K562 (cell line): ENCODE measurements around the gene AGBL1. TPM values are rescaled to one million over a fixed set of nuclear protein-coding genes. Genes with fewer than 3 reads are reported as not detected.

Experiments used
- ATAC-seq: fragments of 200-7000 bp; cut with Tn5 transposase; 3 replicates; pipeline ENCODE4 v1.9.1; 2020; ENCODE audit warnings: moderate library complexity
- BruUV-seq: library from RNA; stranded (reverse); fragments of 400-500 nt; replicated peaks from 2 replicates; lab custom pipeline; 2021; lab: Mats Ljungman, UMichigan
- CTCF ChIA-PET: fragments of 300-600 bp; formaldehyde crosslinking; extraction: SDS; loops from one replicate; lab custom pipeline; 2021; ENCODE audit warnings: low intra/inter-chr PET ratio; lab: Yijun Ruan, JAX
- POLR2A ChIA-PET: fragments of 300-600, 350-650 bp; sonication (Branson Sonifier 250); formaldehyde crosslinking; extraction: SDS; loops from one replicate; lab custom pipeline; 2021; ENCODE audit warnings: antibody characterized with exemption, inconsistent platforms; lab: Yijun Ruan, JAX
- DNase-seq, 4 experiments: peaks; one replicate each; pipeline versions ENCODE4 v3.0.0 to v3.0.0-alpha.2; 2011 to 2018; ENCODE audit warnings: low spot score in 3 of 4, mixed read lengths in 3 of 4; ENCODE audit errors: extremely low read depth in 1 of 4
- FAIRE-seq: peaks from 2 replicates; lab custom pipeline; 2011; peaks lifted over from hg19 to GRCh38; lab: Jason Lieb, UNC
- H2AFZ ChIP-seq: 2 replicates; pipeline ENCODE4 v1.6.0; 2011; ENCODE audit warnings: low read depth, low read length, control low read depth, inconsistent platforms
- H3K27ac ChIP-seq: fragments of 200-600 bp; 3 replicates; pipeline ENCODE4 v1.8.0; 2011; ENCODE audit warnings: low read depth, mild to moderate bottlenecking, control low read depth, inconsistent platforms, low read length, moderate library complexity, mixed read lengths; ENCODE audit errors: extremely low read depth
- H3K27me3 ChIP-seq, 2 experiments: fragments of 300-600 bp in 1 of 2; 2 replicates in 1 of 2; 3 replicates in 1 of 2; pipeline versions ENCODE4 v1.6.0 to v1.8.0; 2011; ENCODE audit warnings: inconsistent platforms in 2 of 2, low read length in 2 of 2, mild to moderate bottlenecking in 1 of 2, mixed read lengths in 1 of 2, moderate library complexity in 1 of 2; ENCODE audit not compliant: control insufficient read depth in 2 of 2, insufficient read depth in 2 of 2
- H3K36me3 ChIP-seq: fragments of 300-600 bp; 3 replicates; pipeline ENCODE4 v1.8.0; 2011; ENCODE audit warnings: mild to moderate bottlenecking, low read length, inconsistent platforms; ENCODE audit not compliant: control insufficient read depth, insufficient read depth
- H3K4me1 ChIP-seq, 2 experiments: fragments of 200-600 bp in 1 of 2; replicated peaks in 1 of 2; 2 replicates in 1 of 2; 3 replicates in 1 of 2; pipeline versions ENCODE4 v1.5.1 to v1.8.0; 2011; ENCODE audit warnings: inconsistent platforms in 2 of 2, low read length in 2 of 2, mild to moderate bottlenecking in 1 of 2, mixed read lengths in 1 of 2, moderate library complexity in 1 of 2; ENCODE audit not compliant: control insufficient read depth in 2 of 2, insufficient read depth in 2 of 2
- H3K4me2 ChIP-seq: 2 replicates; pipeline ENCODE4 v1.6.1; 2011; ENCODE audit warnings: low read length, control low read depth, inconsistent platforms, mixed read lengths; ENCODE audit not compliant: insufficient read depth
- H3K4me3 ChIP-seq: fragments of 200-600 bp; sonication (generic), shearing (Covaris generic); 2 replicates; pipeline ENCODE4 v1.5.1; 2016; ENCODE audit warnings: control low read depth, inconsistent platforms
- H3K79me2 ChIP-seq: fragments of 200-600 bp; 3 replicates; pipeline ENCODE4 v1.8.0; 2011; ENCODE audit warnings: low read length, inconsistent platforms; ENCODE audit not compliant: control insufficient read depth, insufficient read depth
- H3K9ac ChIP-seq, 2 experiments: 2 replicates each; pipeline versions ENCODE4 v1.6.0 to v1.6.1; 2011; ENCODE audit warnings: low read depth in 2 of 2, low read length in 2 of 2, control low read depth in 1 of 2, inconsistent platforms in 1 of 2, mild to moderate bottlenecking in 1 of 2, mixed read lengths in 1 of 2; ENCODE audit not compliant: insufficient read depth in 1 of 2
- H3K9me1 ChIP-seq: one replicate; pipeline ENCODE4 v1.6.0; 2011; ENCODE audit warnings: inconsistent platforms, mild to moderate bottlenecking, low read length, moderate library complexity; ENCODE audit not compliant: control insufficient read depth, insufficient read depth
- H3K9me3 ChIP-seq: replicated peaks from 2 replicates; pipeline ENCODE4 v1.5.1; 2011; ENCODE audit warnings: low read depth, low read length, inconsistent platforms; ENCODE audit not compliant: control insufficient read depth, insufficient read depth
- H4K20me1 ChIP-seq: replicated peaks from 2 replicates; pipeline ENCODE4 v1.6.1; 2011; ENCODE audit warnings: low read length, inconsistent platforms, mixed read lengths; ENCODE audit not compliant: control insufficient read depth, insufficient read depth
- HOXB6 ChIP-seq: fragments of 250-450 bp; sonication (Bioruptor Pico); IDR thresholded peaks from 2 replicates; pipeline ENCODE4 v1.5.1; 2022; ENCODE audit warnings: mild to moderate bottlenecking, borderline replicate concordance
- ILF3 ChIP-seq: fragments of 450-650 bp; IDR thresholded peaks from 2 replicates; pipeline ENCODE4 v1.6.1; 2018; ENCODE audit warnings: antibody characterized with exemption, mild to moderate bottlenecking, moderate library complexity, borderline replicate concordance
- MTA1 ChIP-seq: fragments of 450-650 bp; IDR thresholded peaks from 2 replicates; pipeline ENCODE4 v1.6.1; 2017; ENCODE audit warnings: borderline replicate concordance
- PHF20 ChIP-seq: fragments of 450-650 bp; IDR thresholded peaks from 2 replicates; pipeline ENCODE4 v1.6.1; 2018; ENCODE audit not compliant: partially characterized antibody
- PTTG1 ChIP-seq: fragments of 450-650 bp; IDR thresholded peaks from 2 replicates; pipeline ENCODE4 v1.6.1; 2016; ENCODE audit warnings: low read depth, mild to moderate bottlenecking, missing genetic modification characterization, missing compliant biosample characterization
- SNRNP70 ChIP-seq: fragments of 200-400 bp; formaldehyde crosslinking; optimal IDR thresholded peaks from 2 replicates; pipeline ENCODE3; 2017; ENCODE audit warnings: low read depth, low read length
- THRAP3 ChIP-seq: fragments of 450-650 bp; IDR thresholded peaks from 2 replicates; pipeline ENCODE4 v1.6.1; 2016; ENCODE audit warnings: mild to moderate bottlenecking, inconsistent platforms, borderline replicate concordance
- WHSC1 ChIP-seq: IDR thresholded peaks from one replicate; pipeline ENCODE4 v1.6.1; 2012; ENCODE audit warnings: low read length, control low read depth, inconsistent platforms
- ZC3H11A ChIP-seq: IDR thresholded peaks from 2 replicates; pipeline ENCODE4 v1.6.1; 2012; ENCODE audit warnings: low read depth, low read length, improper control_type of control experiment
- ZFP1 ChIP-seq: fragments of 450-650 bp; formaldehyde crosslinking; IDR thresholded peaks from 2 replicates; pipeline ENCODE4 v1.4.0; 2020; ENCODE audit warnings: mild to moderate bottlenecking, mixed read lengths
- ZNF175 ChIP-seq: fragments of 200-800 bp; sonication (Bioruptor generic); IDR thresholded peaks from 2 replicates; pipeline ENCODE4 v1.6.1; 2016; ENCODE audit warnings: low read depth, mild to moderate bottlenecking, missing genetic modification characterization, missing compliant biosample characterization
- ZNF224 ChIP-seq: sonication (generic); formaldehyde crosslinking; IDR thresholded peaks from 2 replicates; pipeline ENCODE4 v1.8.0; 2022; ENCODE audit warnings: mild to moderate bottlenecking, missing genetic modification reagents
- ZNF408 ChIP-seq: fragments of 250-450 bp; sonication (Bioruptor Pico); IDR thresholded peaks from 2 replicates; pipeline ENCODE4 v1.4.0; 2020; ENCODE audit warnings: low read depth, mild to moderate bottlenecking, moderate library complexity
- WGBS: fragments of 100-300 bp; shearing (Covaris generic); methylation state at CpG from one replicate; pipeline ENCODE4 v1.1.6; 2016; ENCODE audit warnings: low coverage, mixed read lengths; ENCODE audit not compliant: insufficient coverage; ENCODE audit errors: missing lambda C conversion rate; 5-methylcytosine and 5-hydroxymethylcytosine counted together
- in situ Hi-C: fragments of 300-500 bp; cut with MboI; formaldehyde crosslinking; loops from 4 replicates; pipeline ENCODE4 v1.15.0; 2018; ENCODE audit warnings: inconsistent platforms, mixed read lengths
- intact Hi-C: fragments of 100-400 bp; cut with micrococcal nuclease; formaldehyde crosslinking; loops from 2 replicates; pipeline ENCODE4 v1.14.2; 2022
- polyA plus RNA-seq, 8 experiments: library from polyadenylated mRNA; depleted of rRNA in 4 of 8; stranded (reverse) in 5 of 8; unstranded in 3 of 8; fragments of >200 nt; fragmentation: Nextera tagmentation in 2 of 8; fragmentation: Illumina TruSeq in 1 of 8; extraction: Ambion mirVana in 2 of 8; extraction: Trizol in 1 of 8; gene quantifications; 2 replicates each; pipeline versions ENCODE4 v1.2.1 to v1.2.3, GENCODE V29; 2011 to 2014; ENCODE audit warnings: inconsistent platforms in 1 of 8, missing spikeins in 1 of 8
- total RNA-seq, 7 experiments: library from RNA; depleted of rRNA in 6 of 7; stranded (reverse); fragments of >200 nt in 6 of 7; fragmentation: Illumina TruSeq in 2 of 7; extraction: Trizol in 2 of 7; gene quantifications; 2 replicates each; pipeline versions ENCODE4 v1.2.1 to v1.2.3, GENCODE V29; 2011 to 2021; ENCODE audit warnings: low replicate concordance in 1 of 7
- TF ChIP-seq, protein P1 (sequence below): fragments of 250-450 bp; sonication (Bioruptor Pico); IDR thresholded peaks from 2 replicates; pipeline ENCODE4 v1.9.0; 2021; ENCODE audit warnings: mild to moderate bottlenecking
- TF ChIP-seq, protein P2 (sequence below): fragments of 450-650 bp; IDR thresholded peaks from 2 replicates; pipeline ENCODE4 v1.6.1; 2018; ENCODE audit warnings: mild to moderate bottlenecking, low read depth; ENCODE audit not compliant: partially characterized antibody

The AGBL1 gene
- total and polyA plus RNA-seq, 9 of the 15 experiments (the other 6 are each of a cell fraction or from before 2014, with no cell fraction given) = not detected

DNA sequence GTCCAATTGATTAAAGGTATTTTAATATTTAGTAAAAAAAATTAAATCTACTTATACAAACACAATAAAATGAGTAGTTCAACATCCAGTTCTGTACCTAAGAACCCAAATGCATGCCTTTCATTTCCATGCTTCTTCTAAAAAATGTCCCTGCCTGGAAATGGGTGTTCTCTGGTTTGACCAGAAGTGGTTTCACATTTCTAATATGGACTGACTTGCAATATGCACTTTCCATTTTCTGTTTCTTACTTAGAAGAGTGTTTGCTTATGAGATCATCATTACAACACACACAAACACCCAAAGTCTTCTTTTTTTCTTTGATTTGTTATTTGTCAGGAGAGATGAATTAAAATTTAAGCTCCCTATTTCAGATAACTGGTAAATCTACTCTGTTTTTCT lies 879.6 kb downstream of the AGBL1 start:
- Histone ChIP-seq H3K27ac (no peak overlapping the region), H4K20me1 (no peaks in the 10 kb centered on the region), H3K4me3 (no peak overlapping the region), H3K9me1 (no peaks in the 10 kb centered on the region), H3K9me3 (no peaks in the 10 kb centered on the region), H3K79me2 (no peaks in the 10 kb centered on the region), H2AFZ (no peak overlapping the region), H3K4me1 (no peaks in the 10 kb centered on the region), H3K9ac (no peak overlapping the region), H3K4me2 (no peak overlapping the region), H3K36me3 (no peaks in the 10 kb centered on the region), H3K27me3 (no peaks in the 10 kb centered on the region)
- in situ Hi-C loops (no loop called here), intact Hi-C loops (no loop called here)
- BruUV-seq = no TSS peak
- DNase-seq = no peak
- FAIRE-seq = no peak
- ATAC-seq = no peak
- ChIA-PET CTCF (no interaction called here), POLR2A (interaction anchor here (0.6 kb wide), 1 partner anchor 95 kb away, joined by 3 read pairs; no protein-coding TSS in a partner anchor)
- no peak for TF ChIP-seq WHSC1
- no peak for TF ChIP-seq ZFP1 (CRISPR knock-in tag)
- no peak for TF ChIP-seq THRAP3

DNA sequence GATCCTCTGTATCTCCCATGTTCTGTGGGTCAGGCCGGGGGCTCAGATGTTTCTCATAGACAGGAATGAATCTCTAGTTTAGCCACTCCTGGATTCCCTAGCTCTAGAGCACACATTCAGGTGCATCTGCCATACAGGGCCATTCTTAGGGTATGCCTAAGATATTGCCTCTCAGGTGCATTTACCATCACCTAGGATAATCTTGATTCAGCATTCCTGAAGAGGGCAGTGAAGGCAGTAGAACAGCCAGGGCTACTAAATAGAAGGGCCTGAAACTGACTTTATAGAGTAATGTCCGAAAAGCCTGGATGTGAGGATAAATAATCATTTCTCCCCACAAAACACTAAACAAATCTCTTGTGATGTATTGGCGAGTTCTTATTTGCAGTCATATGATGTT lies 882.0 kb downstream of the AGBL1 start:
- FAIRE-seq (no peak), ATAC-seq (no peak), DNase-seq (no peak)
- Histone ChIP-seq H3K4me1 (no peaks in the 10 kb centered on the region), H3K36me3 (no peaks in the 10 kb centered on the region), H3K27ac (no peak overlapping the region), H3K9me3 (no peaks in the 10 kb centered on the region), H3K79me2 (no peaks in the 10 kb centered on the region), H2AFZ (no peak overlapping the region), H4K20me1 (no peaks in the 10 kb centered on the region), H3K4me2 (no peak overlapping the region), H3K27me3 (no peaks in the 10 kb centered on the region), H3K9ac (no peak overlapping the region), H3K9me1 (no peaks in the 10 kb centered on the region), H3K4me3 (no peak overlapping the region)
- BruUV-seq = no TSS peak
- TF ChIP-seq ZNF224 (CRISPR knock-in tag) (no peak), ZNF175 (CRISPR knock-in tag) (no peak), PHF20 (no peak), HOXB6 (CRISPR knock-in tag) (no peak), ILF3 (no peak), ZC3H11A (no peak), PTTG1 (no peak), MTA1 (no peak), ZNF408 (CRISPR knock-in tag) (no peak), SNRNP70 (no peak)
- TF ChIP-seq, protein P1, sequence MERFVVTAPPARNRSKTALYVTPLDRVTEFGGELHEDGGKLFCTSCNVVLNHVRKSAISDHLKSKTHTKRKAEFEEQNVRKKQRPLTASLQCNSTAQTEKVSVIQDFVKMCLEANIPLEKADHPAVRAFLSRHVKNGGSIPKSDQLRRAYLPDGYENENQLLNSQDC (CRISPR knock-in tag) = no peak
- TF ChIP-seq, protein P2, sequence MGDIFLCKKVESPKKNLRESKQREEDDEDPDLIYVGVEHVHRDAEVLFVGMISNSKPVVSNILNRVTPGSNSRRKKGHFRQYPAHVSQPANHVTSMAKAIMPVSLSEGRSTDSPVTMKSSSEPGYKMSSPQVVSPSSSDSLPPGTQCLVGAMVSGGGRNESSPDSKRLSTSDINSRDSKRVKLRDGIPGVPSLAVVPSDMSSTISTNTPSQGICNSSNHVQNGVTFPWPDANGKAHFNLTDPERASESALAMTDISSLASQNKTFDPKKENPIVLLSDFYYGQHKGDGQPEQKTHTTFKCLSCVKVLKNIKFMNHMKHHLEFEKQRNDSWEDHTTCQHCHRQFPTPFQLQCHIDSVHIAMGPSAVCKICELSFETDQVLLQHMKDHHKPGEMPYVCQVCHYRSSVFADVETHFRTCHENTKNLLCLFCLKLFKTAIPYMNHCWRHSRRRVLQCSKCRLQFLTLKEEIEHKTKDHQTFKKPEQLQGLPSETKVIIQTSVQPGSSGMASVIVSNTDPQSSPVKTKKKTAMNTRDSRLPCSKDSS = no peak
- CTCF ChIA-PET = no interaction called here
- POLR2A ChIA-PET = no interaction called here
- intact Hi-C loops = no loop called here
- in situ Hi-C loops = no loop called here
- WGBS = 2% methylated on average over 3 of the region's 3 CpGs
